GM19099 (cell line): ENCODE data around the gene MYO7B.

Experiments used
- POLR2A ChIP-seq: IDR thresholded peaks from 3 replicates; pipeline ENCODE4 v1.6.1; 2011; ENCODE audit warnings: low read depth; ENCODE audit not compliant: insufficient read length; ENCODE audit errors: extremely low read depth

MYO7B gene

GRCh38 chr2:127514485-127514884, 21.0 kb upstream of the MYO7B start:
- TF ChIP-seq POLR2A, result no peak

- TF ChIP-seq POLR2A, result no peak
These were observed 20.0 kb upstream of the MYO7B start for GRCh38 chr2:127515383-127515915.

GRCh38 chr2:127516041-127516762, 19.3 kb upstream of the MYO7B start:
- no peak for TF ChIP-seq POLR2A

GRCh38 chr2:127517465-127517864, 18.0 kb upstream of the MYO7B start:
- TF ChIP-seq POLR2A, result no peak

GRCh38 chr2:127520424-127520823, 15.1 kb upstream of the MYO7B start:
- TF ChIP-seq POLR2A, result no peak

- TF ChIP-seq POLR2A, result no peak
These were observed 12.1 kb upstream of the MYO7B start for GRCh38 chr2:127523269-127523939.

- TF ChIP-seq POLR2A, result no peak
These were observed 9.8 kb upstream of the MYO7B start for GRCh38 chr2:127525691-127526131.

GRCh38 chr2:127526132-127527000, 9.1 kb upstream of the MYO7B start, which contains the start of gene IWS1:
IWS1 (minus strand) TSS chr2:127526489; CDS start chr2:127526208, 281 bp downstream.
- peak; percentile 75 for TF ChIP-seq POLR2A

- TF ChIP-seq POLR2A, result no peak
These were observed 8.3 kb upstream of the MYO7B start for GRCh38 chr2:127527001-127527804.

- TF ChIP-seq POLR2A, result no peak
These were observed 7.0 kb upstream of the MYO7B start for GRCh38 chr2:127528487-127528886.

- TF ChIP-seq POLR2A, result no peak
These were observed 5.0 kb upstream of the MYO7B start for GRCh38 chr2:127530245-127531140.

GRCh38 chr2:127531221-127531648, 4.2 kb upstream of the MYO7B start:
- TF ChIP-seq POLR2A, result no peak

- no peak for TF ChIP-seq POLR2A
These were observed 3.2 kb upstream of the MYO7B start for GRCh38 chr2:127532296-127532695.
